Measurements from ENCODE around the gene PTH2.

Gene PTH2

GRCh38 chr19:49437231-49437630 lies 14.0 kb upstream of the PTH2 start:
- in situ Hi-C loops (cut with HindIII; ENCODE audit: low sequenced_read_pairs): no loop called here
- TF ChIP-seq, protein P1, sequence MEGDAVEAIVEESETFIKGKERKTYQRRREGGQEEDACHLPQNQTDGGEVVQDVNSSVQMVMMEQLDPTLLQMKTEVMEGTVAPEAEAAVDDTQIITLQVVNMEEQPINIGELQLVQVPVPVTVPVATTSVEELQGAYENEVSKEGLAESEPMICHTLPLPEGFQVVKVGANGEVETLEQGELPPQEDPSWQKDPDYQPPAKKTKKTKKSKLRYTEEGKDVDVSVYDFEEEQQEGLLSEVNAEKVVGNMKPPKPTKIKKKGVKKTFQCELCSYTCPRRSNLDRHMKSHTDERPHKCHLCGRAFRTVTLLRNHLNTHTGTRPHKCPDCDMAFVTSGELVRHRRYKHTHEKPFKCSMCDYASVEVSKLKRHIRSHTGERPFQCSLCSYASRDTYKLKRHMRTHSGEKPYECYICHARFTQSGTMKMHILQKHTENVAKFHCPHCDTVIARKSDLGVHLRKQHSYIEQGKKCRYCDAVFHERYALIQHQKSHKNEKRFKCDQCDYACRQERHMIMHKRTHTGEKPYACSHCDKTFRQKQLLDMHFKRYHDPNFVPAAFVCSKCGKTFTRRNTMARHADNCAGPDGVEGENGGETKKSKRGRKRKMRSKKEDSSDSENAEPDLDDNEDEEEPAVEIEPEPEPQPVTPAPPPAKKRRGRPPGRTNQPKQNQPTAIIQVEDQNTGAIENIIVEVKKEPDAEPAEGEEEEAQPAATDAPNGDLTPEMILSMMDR (IDR thresholded peaks at IDR 0.05; ENCODE audit: low read depth, low read length): no peak
- DNase-seq (ENCODE audit: low read depth, low spot score): no peak
- no peak overlapping the region for H3K4me3 ChIP-seq (ENCODE audit: low read depth, low read length)

- no peak for DNase-seq (ENCODE audit: low read depth, low spot score)
- in situ Hi-C loops (cut with HindIII; ENCODE audit: low sequenced_read_pairs): no loop called here
- TF ChIP-seq, protein P1 (IDR thresholded peaks at IDR 0.05; ENCODE audit: low read depth, low read length): no peak
- H3K4me3 ChIP-seq (ENCODE audit: low read depth, low read length): no peak overlapping the region
Observed at GRCh38 chr19:49436381-49437017, 13.3 kb upstream of the PTH2 start.

DNA sequence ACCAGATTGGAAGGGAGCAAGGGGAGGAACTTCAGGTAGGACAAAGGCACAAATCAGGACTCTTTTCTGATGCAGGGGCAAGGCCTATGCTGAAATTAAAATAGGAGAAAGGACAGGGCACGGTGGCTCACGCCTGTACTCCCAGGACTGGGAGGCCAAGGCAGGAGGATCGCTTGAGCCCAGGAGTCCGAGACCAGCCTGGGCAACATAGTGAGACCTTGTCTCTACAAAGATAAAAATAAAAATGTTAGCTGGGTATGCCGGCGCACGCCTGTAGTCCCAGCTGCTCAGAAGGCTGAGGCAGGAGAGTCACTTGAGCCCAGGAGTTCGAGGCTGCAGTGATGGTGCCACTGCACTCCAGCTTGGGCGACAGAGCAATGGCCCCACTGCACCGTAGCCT lies 12.4 kb upstream of the PTH2 start:
- in situ Hi-C loops (cut with HindIII; ENCODE audit: low sequenced_read_pairs): no loop called here
- no peak overlapping the region for H3K4me3 ChIP-seq (ENCODE audit: low read depth, low read length)
- TF ChIP-seq, protein P1 (IDR thresholded peaks at IDR 0.05; ENCODE audit: low read depth, low read length): no peak
- DNase-seq (ENCODE audit: low read depth, low spot score): no peak

DNA sequence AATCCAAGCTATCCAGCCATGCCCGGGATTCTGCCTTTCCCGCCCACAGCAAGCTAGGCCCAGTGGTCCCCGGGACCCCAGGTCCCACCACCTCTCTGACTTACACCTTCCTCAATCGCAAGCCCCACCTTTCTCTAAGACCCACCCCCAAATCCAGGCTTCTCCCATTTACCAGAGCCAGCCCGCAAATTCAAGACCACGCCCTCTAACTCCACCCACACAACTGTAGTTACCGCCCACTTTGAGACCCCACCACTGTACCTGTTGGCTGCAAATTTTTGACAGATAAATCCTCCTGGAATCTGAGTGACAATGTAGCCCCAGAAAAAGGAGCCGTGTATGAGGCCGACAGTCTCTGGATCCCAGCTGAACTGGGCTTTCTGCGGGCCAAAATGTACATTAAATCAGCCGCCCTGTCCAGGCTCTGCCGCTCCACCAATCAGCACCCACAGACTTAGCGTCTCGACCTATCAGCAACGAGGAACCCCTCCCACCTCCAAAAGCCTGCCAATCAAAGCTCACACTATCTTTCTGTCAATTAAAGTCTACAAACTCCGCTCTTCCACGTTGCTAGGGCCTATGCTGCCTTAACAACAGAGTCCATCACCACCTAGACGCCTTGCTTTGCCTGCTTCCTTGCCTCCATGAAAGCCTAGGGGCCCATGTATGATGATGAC lies 11.8 kb upstream of the PTH2 start:
- in situ Hi-C loops (cut with HindIII; ENCODE audit: low sequenced_read_pairs): no loop called here
- TF ChIP-seq, protein P1 (IDR thresholded peaks at IDR 0.05; ENCODE audit: low read depth, low read length): no peak
- no peak for DNase-seq (ENCODE audit: low read depth, low spot score)
- no peak overlapping the region for H3K4me3 ChIP-seq (ENCODE audit: low read depth, low read length)

GRCh38 chr19:49433240-49433901 lies 10.1 kb upstream of the PTH2 start:
- TF ChIP-seq, protein P1 (IDR thresholded peaks at IDR 0.05; ENCODE audit: low read depth, low read length): no peak
- in situ Hi-C loops (cut with HindIII; ENCODE audit: low sequenced_read_pairs): no loop called here
- DNase-seq (ENCODE audit: low read depth, low spot score): no peak

DNA sequence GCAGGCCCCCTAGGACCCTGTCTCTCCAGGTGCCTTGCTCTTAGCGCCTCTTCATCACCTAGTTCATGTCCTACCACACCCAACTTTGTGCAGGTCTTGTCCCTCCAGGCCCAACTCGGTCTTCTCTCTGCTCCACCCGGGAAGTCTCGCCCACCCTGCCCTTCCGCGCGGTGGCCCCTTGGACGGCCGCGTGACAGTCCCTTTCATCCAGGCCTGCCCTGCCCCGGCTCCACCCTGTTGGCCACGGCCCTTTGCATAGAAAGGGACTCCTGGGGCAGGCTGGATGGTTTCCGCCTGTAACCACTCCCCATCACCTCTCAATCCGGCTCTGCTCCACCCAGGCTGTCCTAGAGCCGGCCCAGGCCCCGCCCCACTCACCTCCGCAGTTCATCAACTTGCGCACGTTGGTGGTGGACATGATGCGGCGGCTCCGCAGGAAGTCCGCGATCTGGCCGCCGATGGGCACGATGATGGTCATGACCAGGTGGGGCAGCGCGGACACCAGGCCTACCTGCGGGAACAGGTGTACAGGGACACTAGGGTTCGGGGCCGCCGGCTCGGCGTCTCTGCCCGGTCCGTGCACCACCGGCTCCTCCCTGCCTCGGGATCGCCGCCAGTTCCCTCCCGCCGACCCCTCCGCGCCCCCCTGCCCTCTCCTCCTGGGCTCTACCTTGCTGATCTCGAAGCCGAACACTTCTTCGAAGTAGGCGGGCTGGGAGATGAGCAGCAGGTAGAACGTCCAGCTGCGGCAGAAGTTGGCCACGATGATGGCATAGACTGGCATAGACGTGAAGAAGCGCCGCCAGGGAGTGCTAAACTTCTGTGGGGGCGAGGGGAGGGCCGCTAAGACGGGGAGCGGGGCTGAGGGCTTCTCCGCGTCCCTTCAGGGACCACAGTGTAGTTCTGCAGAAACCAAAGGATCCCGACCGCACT lies 9.2 kb upstream of the PTH2 start:
- TF ChIP-seq, protein P1 (IDR thresholded peaks at IDR 0.05; ENCODE audit: low read depth, low read length): no peak
- no peak overlapping the region for H3K4me3 ChIP-seq (ENCODE audit: low read depth, low read length)
- no peak for DNase-seq (ENCODE audit: low read depth, low spot score)
- in situ Hi-C loops (cut with HindIII; ENCODE audit: low sequenced_read_pairs): no loop called here

More at GRCh38 chr19:49433240-49433901, 10.1 kb upstream of the PTH2 start:
- H3K4me3 ChIP-seq (ENCODE audit: low read depth, low read length): no peak overlapping the region
